Suppressor macrophage (primary cell): ENCODE results near the gene WFIKKN2.

ENCODE experiments used
- DNase-seq, 4 experiments: peaks; one replicate each; pipeline ENCODE4 v3.0.0-alpha.2; 2020 to 2022

WFIKKN2 gene

DNA sequence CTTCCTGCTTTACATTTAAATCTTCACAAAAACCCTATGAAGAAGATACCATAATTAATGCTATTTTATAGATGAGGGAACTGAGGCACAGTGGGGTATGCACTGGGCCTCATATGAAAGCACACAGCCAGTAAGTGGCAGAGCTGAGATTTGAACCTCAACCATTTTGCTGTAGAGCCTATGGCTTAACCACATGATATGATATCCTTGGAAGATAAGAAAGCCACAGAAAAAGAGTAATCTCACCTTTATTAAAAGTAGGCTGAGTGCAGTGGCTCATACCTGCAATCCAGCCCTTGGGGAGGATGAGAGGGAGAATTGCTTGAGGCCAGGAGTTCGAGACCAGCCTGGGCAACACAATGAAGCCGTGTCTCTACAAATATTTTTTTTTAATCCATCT, 45.8 kb downstream of the WFIKKN2 start:
- no peak for DNase-seq

DNA sequence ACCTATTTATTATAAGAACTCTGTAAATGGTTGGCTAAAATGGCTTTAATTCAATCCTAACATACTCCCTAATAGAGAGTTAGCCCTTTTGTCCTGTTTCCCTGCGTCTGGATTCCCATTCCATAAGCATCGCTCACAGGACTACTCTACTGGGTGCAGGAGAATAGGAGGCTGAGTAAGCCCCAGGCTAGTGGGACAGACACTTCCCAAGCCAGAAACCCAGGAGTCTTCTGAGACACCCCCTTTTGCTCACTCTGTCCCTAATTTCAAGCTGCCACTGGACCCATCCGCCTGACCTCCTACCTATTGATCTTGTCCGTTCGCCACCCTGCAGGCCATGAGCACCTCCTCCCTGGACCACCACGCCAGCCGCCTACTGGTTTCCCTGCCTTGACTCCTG, 47.5 kb downstream of the WFIKKN2 start:
- no peak for DNase-seq

DNA sequence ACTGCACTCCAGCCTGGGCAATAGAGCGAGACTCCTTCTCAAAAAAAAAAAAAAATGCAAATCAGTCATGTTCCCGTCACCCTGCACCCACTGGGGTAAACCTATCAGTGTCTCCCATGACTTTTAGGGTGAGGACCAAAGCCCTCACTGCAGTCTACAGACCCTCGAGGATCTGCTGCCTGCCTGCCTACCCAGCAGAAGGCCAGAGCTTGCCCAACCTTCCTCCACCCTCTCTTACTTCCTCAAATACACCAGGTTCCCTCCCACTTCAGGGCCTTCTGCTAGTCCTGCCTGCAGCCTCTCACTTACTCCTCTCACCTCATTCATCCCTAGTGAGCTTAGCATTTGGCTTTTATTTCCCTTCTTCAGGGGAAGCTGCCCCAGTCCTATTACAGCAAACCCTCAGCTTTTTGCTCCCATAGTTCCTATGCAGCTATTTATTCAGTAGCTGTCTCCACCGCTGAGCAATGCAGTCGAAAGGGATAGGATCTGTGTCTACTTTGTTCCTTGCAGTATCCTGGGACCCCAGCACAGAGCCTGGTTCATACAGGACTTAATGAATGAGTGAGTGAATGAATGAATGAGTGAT, 48.6 kb downstream of the WFIKKN2 start:
- DNase-seq, result peak; percentile 75 to 87 (median 84)

DNA sequence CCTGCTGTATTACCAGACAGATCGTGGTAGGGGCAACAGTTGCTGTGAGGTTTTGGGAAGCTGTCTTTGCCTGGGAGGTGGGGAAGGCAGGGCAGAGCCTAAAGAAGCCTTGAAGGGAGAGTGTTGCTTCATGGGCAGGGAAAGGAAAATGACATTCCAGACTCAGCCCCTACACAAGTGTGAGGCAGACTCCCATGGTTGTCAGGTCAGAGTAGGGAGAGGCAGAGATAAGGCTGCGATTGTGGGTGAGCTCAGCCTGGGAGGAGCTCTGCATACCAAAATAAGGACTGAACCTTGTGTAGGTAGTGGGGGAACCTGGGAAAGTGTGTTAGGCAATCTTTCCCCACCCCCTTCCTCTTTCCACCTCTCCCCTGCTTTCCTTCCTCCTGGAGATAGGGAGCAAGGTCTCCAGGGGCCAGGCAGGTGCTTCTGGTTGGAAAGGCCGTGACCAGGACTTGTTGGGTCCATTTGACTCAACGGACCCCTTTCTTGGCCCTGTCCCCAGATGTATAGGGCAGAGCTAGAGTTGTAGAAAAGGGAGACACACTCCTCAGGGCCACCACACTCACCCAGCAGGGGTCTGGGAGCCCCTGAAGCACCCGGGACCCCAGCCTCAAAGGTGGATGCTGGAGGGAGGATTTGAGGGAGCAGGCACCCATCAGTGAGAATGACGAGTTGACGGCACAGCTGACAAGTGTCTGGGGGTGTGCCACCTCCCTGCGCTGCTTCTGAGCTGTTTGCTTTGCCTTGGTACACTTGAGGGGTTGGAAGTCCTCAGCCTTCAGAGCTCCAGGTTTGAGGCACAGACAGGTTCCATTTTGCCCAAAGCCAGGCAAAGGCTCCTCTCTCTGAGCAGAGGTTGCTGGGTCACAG, 49.3 kb downstream of the WFIKKN2 start:
- DNase-seq, result peak; percentile 27 to 54 (median 44)

DNA sequence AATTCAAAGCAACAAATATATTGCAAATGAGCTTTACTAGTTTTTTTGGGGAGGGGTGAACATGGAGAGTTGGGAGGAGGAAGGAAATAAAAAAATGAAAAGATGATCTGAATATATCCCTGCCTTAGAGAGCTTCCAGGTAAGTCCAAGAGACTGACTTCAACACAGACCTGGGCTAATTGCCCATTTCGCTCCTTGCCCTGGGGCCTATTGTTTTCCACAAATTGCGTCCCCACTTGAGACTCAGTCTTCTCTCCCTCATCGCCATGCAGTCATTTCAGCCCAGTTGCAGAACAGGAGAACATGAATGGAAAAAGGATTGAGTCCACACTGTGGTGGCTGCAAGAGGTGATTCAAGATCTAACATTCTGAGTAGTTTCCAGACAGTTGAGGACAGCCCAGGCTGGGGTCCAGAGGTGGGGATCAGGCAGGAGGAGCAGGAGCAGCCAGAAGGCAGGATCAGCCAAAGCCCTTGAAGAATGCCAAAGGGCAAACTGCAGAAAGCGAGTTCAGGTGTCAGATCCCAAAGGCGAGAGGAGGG, 52.4 kb downstream of the WFIKKN2 start:
- DNase-seq, result no peak

DNA sequence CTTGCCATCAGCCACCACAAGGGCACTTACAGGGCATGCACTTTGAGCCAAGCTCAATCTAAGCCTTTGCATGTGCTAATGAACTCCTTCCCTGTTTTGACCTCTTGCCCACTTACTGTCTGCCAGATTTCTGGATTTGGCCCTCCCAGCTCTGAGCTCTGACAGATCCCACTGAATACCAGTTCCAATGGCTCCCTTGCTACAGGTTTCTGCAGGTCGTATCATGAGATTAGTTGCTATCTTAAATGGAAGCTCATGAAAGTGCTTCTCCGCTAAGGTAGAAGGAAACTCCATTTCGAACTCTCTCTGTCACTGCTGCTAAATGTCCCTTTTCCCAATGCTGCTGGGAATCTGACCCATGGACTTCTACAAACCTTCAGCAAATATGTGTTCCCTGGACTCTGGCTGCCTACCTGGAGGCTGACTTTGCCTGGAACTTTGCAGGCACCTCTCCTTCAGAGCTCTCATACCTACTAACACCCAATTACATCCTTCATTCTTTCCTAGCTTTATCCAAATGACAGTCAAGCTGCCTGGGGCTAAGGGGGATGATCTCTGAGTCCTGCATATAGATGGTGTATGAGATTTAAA, 54.2 kb downstream of the WFIKKN2 start:
- DNase-seq, result no peak

DNA sequence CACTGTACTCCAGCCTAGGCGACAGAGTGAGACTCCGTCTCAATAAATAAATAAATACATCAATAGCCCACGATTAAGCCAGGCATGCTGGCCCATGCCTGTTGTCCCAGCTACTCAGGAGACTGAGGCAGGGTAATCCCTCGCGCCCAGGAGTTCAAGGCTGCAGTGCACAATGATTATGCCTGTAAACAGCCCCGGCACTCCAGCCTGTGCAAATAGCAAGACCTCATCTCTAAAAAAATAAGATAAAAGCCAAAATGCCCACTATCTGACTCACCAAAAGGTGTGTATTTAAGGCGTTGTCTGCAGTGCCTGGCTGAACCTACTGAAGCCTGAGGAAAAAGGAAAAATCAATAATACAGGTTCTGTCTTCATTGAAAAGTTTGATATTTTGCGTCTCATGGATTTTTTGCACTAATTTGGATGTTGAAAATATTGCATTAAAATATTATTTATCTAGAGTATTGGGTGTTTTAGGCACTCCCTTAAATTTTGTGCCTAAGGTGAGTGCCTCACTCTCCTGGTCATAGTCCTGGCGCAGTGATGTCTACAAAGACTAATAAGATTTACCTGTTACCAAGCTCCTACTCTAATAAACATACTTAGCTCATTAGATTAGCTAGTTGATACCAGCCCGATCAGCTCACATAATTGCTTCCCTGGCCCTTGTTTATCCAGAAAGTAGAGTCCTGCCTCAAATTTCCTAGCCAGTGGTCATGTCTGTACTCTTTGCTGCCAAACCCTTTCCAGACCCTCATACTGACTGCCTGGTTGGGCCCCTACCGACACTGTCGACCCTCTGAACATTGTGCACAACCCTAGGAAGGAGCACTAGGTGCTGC, 55.5 kb downstream of the WFIKKN2 start:
- DNase-seq, result no peak

DNA sequence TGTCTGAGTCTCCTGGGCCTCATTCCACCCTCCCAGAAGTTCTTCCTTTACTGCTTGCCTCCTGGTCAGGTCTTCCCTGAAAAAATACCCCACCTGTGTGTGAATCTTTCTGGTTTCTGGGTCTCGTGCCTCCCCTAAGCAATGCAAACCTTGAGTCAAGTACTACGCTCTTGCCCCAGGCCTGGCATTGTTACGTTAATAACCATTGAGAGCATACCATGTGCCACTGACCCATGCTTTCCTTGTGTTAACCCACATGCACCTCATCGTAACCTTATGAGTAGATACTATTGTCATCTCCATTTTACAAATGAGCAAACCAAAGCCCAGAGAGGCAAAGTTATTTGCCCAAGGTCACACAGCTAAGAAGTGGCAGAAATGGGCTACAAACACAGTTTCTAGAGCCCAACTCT, 56.2 kb downstream of the WFIKKN2 start:
- DNase-seq, result no peak
